Stimulated activated CD4-positive, alpha-beta T cell treated with anti-CD3 and anti-CD28 coated beads, Interleukin-4, amount 100 ng/mL, for 4 hours (primary cell): ENCODE results near the gene ZDHHC16.
"Not testable (repeated sequence)": the region's sequence is repeated elsewhere in the genome, so short reads cannot be mapped to it uniquely, and the experiment has no call there.

ENCODE experiments used
- DNase-seq, 2 experiments: peaks; one replicate each; pipeline ENCODE4 v3.0.0-alpha.2; 2020

ZDHHC16 gene

GRCh38 chr10:97445722-97446639 lies at the start of gene ZDHHC16, which contains the start of gene EXOSC1:
TSS of gene ZDHHC16 (plus strand) at chr10:97446175. CDS start at chr10:97451676, 5,501 bp downstream.
TSS of gene EXOSC1 (minus strand) at chr10:97446006. CDS start at chr10:97445985, 21 bp downstream.
- DNase-seq, result peak; percentile 85 to 93

DNA sequence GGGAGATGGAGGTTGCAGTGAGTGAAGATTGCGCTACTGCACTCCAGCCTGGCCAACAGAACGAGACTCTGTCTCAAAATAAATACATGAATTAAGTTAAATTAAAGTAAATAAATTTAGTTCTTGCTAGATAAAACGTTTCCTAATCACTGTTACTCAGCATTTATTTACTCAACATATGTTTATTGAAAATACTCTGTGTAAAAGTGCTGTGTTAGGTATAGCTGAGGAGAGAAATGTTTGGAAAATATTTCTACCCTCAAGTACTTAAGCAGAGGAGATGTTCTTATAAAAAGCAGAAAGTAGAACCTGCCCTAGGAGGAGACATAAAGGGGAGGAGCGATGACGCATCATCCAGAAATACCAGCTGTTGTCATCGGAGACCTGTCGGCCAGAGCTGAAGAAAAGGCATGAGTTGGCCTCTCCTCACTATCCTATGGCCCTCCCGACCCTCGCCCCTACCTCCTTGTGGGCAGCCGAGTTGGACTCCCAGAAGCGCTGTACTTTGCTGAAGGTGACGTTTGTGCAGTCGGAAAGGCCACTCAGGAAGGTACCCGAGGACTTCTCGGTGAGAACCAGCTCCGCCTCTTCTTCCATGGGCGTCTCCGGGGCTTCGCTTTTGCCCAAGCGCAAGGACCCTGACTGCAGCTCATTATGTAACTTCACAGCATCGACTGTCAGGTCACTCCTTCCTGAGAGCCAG lies 46.0 kb upstream of the ZDHHC16 start:
- peak in 1 of 2 experiments; percentile 48 for DNase-seq

DNA sequence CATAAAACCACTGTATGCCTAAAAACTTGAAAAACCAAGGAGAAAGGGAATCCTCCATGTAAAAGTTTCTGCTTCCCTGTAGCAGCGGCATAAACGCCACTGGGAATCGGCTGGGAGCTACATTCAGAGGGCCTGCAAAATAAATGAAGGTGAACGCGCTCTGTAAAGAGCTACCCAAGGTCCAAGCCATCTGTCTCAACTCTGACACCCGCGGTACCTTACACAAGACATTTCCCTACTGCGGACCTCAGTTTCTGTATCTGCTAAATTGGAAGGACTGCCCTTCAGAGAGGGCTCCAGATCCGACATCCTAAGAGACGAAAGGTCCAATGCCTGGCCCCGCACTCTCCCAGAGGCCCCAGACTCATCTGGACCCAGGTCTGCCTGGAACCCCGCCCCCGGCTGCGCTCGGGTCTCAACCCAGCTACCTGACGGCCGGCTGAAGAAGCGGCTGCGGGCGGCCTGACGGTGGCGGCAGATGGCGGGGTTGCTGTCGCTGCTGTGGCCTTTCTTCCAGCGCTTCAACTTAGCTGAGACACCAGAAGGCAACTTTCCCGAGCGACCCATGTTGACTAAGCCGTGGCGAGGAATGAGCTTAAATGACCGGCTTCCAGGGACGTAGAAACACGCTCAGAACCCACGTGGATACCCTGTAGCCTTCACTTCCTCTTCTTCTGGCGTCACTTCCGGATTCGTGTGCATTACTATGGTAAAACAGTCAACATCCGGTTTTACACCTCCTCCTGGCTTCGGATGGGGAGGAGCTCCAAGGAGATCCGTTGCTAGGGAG lies 45.1 kb upstream of the ZDHHC16 start, which contains the start of gene RRP12:
Gene RRP12 (minus strand): TSS at position 676 of the 790 bp plus-strand sequence. CDS start 109 bp downstream, at position 567.
- DNase-seq, result peak; percentile 59 to 87

DNA sequence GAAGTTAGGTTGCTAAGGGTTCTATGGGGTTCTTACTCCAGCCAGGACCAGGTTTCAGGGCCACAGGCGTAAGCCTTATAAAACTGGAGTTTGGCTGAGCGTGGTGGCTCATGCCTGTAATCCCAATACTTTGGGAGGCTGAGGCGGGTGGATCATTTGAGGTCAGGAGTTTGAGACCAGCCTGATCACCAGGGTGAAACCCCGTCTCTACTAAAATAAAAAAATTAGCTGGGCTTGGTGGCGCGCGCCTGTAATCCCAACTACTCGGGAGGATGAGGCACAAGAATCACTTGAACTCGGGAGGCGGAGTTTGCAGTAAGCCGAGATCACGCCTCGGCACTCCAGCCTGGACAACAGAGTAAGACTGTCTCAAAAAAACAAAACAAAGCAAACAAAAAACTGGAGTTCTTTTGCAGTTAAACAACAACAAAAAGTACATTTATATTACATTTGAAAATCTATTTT lies 44.5 kb upstream of the ZDHHC16 start:
- DNase-seq, result no peak

DNA sequence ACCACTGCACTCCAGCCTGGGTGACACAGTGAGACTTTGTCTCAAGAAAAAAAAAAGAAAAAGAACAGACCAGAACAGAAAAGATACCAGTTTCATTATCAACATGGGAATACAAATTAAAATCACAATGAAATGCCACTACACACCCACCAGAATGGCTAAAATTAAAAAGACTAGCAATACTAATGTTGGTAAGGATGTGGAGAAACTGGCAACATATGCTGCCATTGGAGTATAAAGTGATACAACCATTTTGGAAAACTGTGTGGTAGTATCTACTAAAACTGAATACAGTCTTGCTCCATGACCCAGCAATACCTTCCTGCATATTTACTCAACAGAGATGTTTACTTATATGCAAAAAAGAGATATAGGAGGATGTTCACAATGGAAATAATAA lies 41.9 kb upstream of the ZDHHC16 start:
- no peak for DNase-seq

DNA sequence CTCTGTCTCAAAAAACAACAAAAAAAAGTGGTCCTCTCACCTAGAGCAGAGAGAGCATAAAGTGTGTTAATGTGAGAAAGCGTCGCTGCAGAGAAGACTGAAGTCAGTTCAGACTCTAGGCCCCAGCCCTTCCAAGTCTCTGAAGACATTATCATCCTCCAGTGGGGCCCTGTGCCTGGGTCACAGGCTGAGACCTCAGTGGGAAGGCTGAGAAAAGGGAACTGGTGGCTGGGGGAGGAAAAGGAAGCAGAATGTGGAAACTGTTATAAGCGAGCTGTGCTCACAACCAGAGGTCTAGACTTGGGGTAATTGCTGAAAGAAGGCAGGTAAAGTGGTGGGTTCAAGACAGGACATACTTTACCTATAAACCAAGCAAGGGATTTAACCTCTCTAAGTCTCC lies 39.9 kb upstream of the ZDHHC16 start:
- no peak for DNase-seq

- DNase-seq, result not testable (repeated sequence)
Observed at GRCh38 chr10:97406483-97406882, 39.5 kb upstream of the ZDHHC16 start.

- peak; percentile 43 to 64 for DNase-seq
Observed at GRCh38 chr10:97407211-97407951, 38.6 kb upstream of the ZDHHC16 start.

DNA sequence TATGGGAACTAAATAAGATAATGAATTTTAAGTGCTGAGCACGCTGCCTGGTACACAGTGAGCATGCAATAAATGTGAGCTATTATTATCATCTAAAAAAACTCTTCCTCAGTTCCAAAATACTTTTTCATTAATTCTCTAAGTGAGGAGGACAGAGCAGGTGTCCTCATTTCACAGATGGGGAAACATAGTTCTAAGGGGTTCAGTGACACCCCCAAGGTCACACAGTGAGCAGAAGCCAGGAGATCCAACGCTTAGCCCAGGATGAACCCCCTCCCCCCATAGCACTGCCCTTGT lies 38.1 kb upstream of the ZDHHC16 start:
- no peak for DNase-seq

DNA sequence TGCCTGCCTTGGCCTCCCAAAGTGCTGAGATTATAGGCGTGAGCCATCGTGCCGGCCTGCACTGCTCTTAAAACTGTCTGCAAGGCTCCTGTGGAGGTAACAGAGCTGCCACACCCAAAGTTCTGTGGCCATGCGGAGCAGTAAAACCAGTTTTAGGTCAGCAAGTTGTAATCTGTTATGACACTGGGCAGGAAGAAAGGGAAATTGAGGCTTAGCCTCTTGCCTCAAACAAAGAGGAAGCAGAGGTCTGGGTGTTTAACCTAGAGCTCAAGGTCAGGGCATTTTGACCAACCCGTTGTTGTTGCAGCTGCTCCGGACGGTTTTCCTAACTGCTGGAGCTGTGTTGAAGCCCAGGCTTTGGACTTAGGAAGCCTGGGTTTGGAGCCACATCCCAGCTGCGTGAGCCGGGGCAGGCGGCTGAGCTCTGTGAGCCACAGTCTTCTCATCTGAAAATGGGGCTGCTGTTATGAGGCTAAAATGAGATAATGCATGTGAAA lies 37.4 kb upstream of the ZDHHC16 start:
- no peak for DNase-seq

- no peak for DNase-seq
Observed at GRCh38 chr10:97411406-97411805, 34.6 kb upstream of the ZDHHC16 start.

- DNase-seq, result peak; percentile 43 to 45
Observed at GRCh38 chr10:97412891-97413304, 33.1 kb upstream of the ZDHHC16 start.

- DNase-seq, result no peak
Observed at GRCh38 chr10:97416565-97416964, 29.4 kb upstream of the ZDHHC16 start.

- DNase-seq, result not testable (repeated sequence)
Observed at GRCh38 chr10:97423757-97424098, 22.2 kb upstream of the ZDHHC16 start.

GRCh38 chr10:97425964-97426775 lies 19.8 kb upstream of the ZDHHC16 start, which contains the start of gene PGAM1:
TSS of gene PGAM1 (plus strand) at chr10:97426191. CDS start at chr10:97426308, 117 bp downstream.
- peak; percentile 95 for DNase-seq

DNA sequence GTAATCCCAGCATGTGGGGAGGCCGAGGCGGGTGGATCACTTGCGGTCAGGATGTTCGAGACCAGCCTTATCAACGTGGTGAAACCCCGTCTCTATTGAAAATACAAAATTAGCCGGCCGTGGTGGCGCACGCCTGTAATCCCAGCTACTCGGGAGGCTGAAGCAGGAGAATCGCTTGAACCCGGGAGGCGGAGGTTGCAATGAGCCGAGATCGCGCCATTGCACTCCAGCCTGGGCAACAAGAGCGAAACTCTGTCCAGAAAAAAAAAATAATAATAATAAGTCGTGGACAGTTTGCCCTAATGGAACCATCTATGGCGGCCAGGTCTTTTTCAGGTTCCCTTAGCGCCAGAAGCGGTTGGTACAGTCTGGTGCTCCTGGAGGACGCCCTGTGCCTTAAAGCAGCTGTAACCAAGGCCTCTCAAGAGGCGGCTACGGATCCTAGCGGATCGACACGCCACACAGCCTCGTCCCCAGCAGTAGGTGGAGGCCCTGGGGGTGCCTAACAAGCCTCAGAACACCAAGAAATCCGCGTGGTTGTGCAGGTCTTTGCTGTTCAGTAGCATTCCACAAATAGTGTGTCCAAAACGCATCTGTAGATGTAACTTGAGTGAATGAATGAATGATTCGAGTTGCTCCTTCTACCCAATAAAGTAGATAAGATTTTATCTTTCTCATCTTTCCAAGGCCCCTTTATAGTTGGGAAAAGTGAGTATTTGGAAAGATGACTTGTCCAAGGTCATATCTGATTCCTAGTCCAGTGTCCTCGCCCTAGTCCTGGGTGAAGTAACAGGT lies 19.0 kb upstream of the ZDHHC16 start:
- no peak for DNase-seq

- peak in 1 of 2 experiments; percentile 42 for DNase-seq
Observed at GRCh38 chr10:97427571-97428179, 18.3 kb upstream of the ZDHHC16 start.

- peak in 1 of 2 experiments; percentile 62 for DNase-seq
Observed at GRCh38 chr10:97428572-97428981, 17.4 kb upstream of the ZDHHC16 start.

GRCh38 chr10:97434055-97434454 lies 11.9 kb upstream of the ZDHHC16 start:
- DNase-seq, result no peak

- DNase-seq, result no peak
Observed at GRCh38 chr10:97434557-97434956, 11.4 kb upstream of the ZDHHC16 start.
